D721Med (cell line): ENCODE measurements around the gene CALCR.

Source experiments
- DNase-seq: peaks from one replicate; pipeline ENCODE4 v3.0.0; 2011; ENCODE audit warnings: low spot score; ENCODE audit not compliant: insufficient read length
- FAIRE-seq: peaks from 2 replicates; lab custom pipeline; 2011; peaks lifted over from hg19 to GRCh38; lab: Jason Lieb, UNC
- CTCF ChIP-seq: IDR thresholded peaks from 2 replicates; pipeline ENCODE4 v1.5.1; 2012; ENCODE audit warnings: mild to moderate bottlenecking, control low read depth; ENCODE audit not compliant: insufficient read depth; ENCODE audit errors: missing control alignments

The CALCR gene

GRCh38 chr7:93390660-93391059 is 183.9 kb downstream of the CALCR start:
- DNase-seq, result no peak
- TF ChIP-seq CTCF, result no peak
- no peak for FAIRE-seq

GRCh38 chr7:93382362-93382761 is 192.2 kb downstream of the CALCR start:
- FAIRE-seq (no peak), DNase-seq (no peak)
- TF ChIP-seq CTCF, result no peak

GRCh38 chr7:93378131-93378760 is 196.3 kb downstream of the CALCR start:
- FAIRE-seq (no peak), DNase-seq (no peak)
- TF ChIP-seq CTCF, result no peak

GRCh38 chr7:93375603-93376002 is 198.9 kb downstream of the CALCR start:
- DNase-seq (no peak), FAIRE-seq (no peak)
- no peak for TF ChIP-seq CTCF
